ENCODE results near the gene RGS3.
"Not testable (repeated sequence)": the region's sequence is repeated elsewhere in the genome, so short reads cannot be mapped to it uniquely, and the experiment has no call there.

The RGS3 gene

GRCh38 chr9:113480612-113481011 lies 17.1 kb downstream of the RGS3 start:
- H3K4me3 ChIP-seq (ENCODE audit: low read length) = no peak overlapping the region
- peaks cover 6% of the 10 kb centered on the region for H3K27me3 ChIP-seq (ENCODE audit: control insufficient read depth, insufficient read depth, low read length)
- H3K36me3 ChIP-seq (ENCODE audit: insufficient read depth, low read length) = no peaks in the 10 kb centered on the region
- H3K4me1 ChIP-seq (ENCODE audit: control insufficient read depth, insufficient read depth, low read length) = peaks cover 11% of the 10 kb centered on the region
- no peak overlapping the region for H3K4me2 ChIP-seq (ENCODE audit: low read length)
- no peaks in the 10 kb centered on the region for H3K9me3 ChIP-seq (replicated peaks; ENCODE audit: low read length)
- no peak overlapping the region for H3K9ac ChIP-seq (ENCODE audit: low read depth, low read length)

DNA sequence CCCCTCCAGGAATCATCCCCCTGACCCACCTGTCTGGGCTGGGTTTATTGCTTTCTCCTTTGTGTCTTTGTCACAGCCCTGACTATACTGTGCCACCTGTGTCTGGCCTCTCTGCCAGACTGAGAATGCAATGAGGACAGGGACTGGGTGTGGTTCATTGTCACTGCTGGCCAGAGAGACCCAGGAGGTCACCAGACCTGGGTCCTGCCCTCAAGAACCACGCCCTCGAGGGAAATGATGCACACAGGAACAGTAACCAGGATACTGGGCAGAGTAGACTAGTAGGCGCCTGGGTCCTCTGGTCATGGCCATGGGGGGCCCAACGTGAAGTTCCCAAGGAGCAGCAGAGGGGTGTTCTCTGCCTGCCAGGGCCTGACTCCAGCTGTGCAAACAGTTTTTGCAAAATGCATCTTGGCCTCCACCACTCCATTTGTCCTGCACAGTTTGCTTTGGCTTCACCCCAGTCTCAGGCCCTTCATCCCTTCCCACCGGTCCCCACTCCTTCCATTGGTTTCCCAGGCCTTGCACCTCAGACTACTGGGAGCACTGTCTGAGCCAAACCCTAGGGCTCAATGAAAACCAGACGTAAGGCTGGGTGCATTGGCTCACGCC lies 17.8 kb downstream of the RGS3 start:
- Histone ChIP-seq H3K27me3 (ENCODE audit: control insufficient read depth, insufficient read depth, low read length) (peaks cover 6% of the 10 kb centered on the region), H3K9ac (ENCODE audit: low read depth, low read length) (no peak overlapping the region), H3K4me3 (ENCODE audit: low read length) (no peak overlapping the region)

DNA sequence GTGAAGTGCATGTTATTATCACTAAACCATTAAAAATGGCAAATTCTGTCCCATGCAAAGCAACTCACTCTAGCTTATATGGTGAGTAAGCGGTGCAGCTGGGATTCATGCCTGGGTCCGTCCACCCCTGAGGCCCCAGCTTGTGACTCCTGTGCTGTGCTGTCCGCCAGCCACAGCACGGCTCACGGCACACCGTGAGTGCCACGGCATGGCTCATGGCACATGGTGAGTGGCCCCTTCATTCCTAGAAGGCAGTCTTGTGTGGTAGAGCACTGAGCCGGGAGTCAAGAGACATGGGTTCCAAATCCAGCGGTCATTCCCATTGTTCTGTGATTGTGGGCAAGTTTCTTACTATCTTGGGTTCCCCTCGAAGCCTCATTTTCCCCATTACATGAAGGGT lies 18.8 kb downstream of the RGS3 start:
- no peaks in the 10 kb centered on the region for H3K9me3 ChIP-seq (replicated peaks; ENCODE audit: low read length)
- no peak overlapping the region for H3K9ac ChIP-seq (ENCODE audit: low read depth, low read length)
- H3K27me3 ChIP-seq (ENCODE audit: control insufficient read depth, insufficient read depth, low read length) = peaks cover under 1% of the 10 kb centered on the region
- peaks cover 14% of the 10 kb centered on the region for H3K4me1 ChIP-seq (ENCODE audit: control insufficient read depth, insufficient read depth, low read length)
- H3K4me3 ChIP-seq (ENCODE audit: low read length) = no peak overlapping the region
- H3K4me2 ChIP-seq (ENCODE audit: low read length) = no peak overlapping the region
- H3K36me3 ChIP-seq (ENCODE audit: insufficient read depth, low read length) = no peaks in the 10 kb centered on the region

More for the DNA sequence above, 17.8 kb downstream of the RGS3 start:
- H3K4me2 ChIP-seq (ENCODE audit: low read length) = no peak overlapping the region
- H3K36me3 ChIP-seq (ENCODE audit: insufficient read depth, low read length) = no peaks in the 10 kb centered on the region
- no peaks in the 10 kb centered on the region for H3K9me3 ChIP-seq (replicated peaks; ENCODE audit: low read length)
- peaks cover 14% of the 10 kb centered on the region for H3K4me1 ChIP-seq (ENCODE audit: control insufficient read depth, insufficient read depth, low read length)

GRCh38 chr9:113482991-113483675 lies 19.6 kb downstream of the RGS3 start:
- Histone ChIP-seq H3K36me3 (ENCODE audit: insufficient read depth, low read length) (no peaks in the 10 kb centered on the region), H3K9ac (ENCODE audit: low read depth, low read length) (no peak overlapping the region)

DNA sequence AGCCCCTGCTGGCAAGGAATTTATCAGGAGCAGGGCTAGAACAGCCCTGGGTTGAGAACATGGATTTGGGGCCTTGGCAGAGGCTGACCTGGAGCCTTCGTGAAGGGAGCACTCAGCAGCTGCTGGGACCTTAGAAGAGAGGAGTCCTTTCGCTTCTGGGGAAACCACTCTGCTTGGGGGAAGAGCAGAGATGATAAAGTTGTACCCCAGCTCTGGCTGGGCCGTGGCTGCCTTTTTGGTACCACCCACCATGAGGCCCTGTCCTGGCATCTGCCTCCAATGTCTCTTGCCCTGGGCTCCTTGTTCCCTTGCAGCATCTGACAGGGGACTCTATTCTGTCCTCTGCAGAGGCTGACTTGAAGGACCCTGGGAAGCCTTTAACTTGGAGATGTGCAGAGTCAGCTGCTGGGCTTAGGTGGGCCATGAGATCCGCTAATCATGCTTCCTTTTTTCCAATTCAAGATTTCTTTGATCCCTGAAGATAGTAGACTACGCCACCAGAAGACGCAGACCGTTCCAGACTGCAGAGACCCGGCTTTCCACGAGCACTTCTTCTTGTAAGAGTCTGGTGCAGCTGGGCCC lies 20.2 kb downstream of the RGS3 start:
- Histone ChIP-seq H3K27me3 (ENCODE audit: control insufficient read depth, insufficient read depth, low read length) (no peaks in the 10 kb centered on the region), H3K4me2 (ENCODE audit: low read length) (no peak overlapping the region), H3K4me1 (ENCODE audit: control insufficient read depth, insufficient read depth, low read length) (peaks cover 21% of the 10 kb centered on the region), H3K9ac (ENCODE audit: low read depth, low read length) (no peak overlapping the region), H3K36me3 (ENCODE audit: insufficient read depth, low read length) (no peaks in the 10 kb centered on the region), H3K4me3 (ENCODE audit: low read length) (no peak overlapping the region), H3K9me3 (replicated peaks; ENCODE audit: low read length) (no peaks in the 10 kb centered on the region)

More at GRCh38 chr9:113482991-113483675, 19.6 kb downstream of the RGS3 start:
- H3K9me3 ChIP-seq (replicated peaks; ENCODE audit: low read length) = no peaks in the 10 kb centered on the region
- no peaks in the 10 kb centered on the region for H3K27me3 ChIP-seq (ENCODE audit: control insufficient read depth, insufficient read depth, low read length)
- H3K4me3 ChIP-seq (ENCODE audit: low read length) = no peak overlapping the region
- peaks cover 15% of the 10 kb centered on the region for H3K4me1 ChIP-seq (ENCODE audit: control insufficient read depth, insufficient read depth, low read length)
- no peak overlapping the region for H3K4me2 ChIP-seq (ENCODE audit: low read length)

GRCh38 chr9:113484258-113484730 lies 20.8 kb downstream of the RGS3 start:
- Histone ChIP-seq H3K9ac (ENCODE audit: low read depth, low read length) (no peak overlapping the region), H3K9me3 (replicated peaks; ENCODE audit: low read length) (no peaks in the 10 kb centered on the region), H3K36me3 (ENCODE audit: insufficient read depth, low read length) (no peaks in the 10 kb centered on the region), H3K4me2 (ENCODE audit: low read length) (no peak overlapping the region), H3K27me3 (ENCODE audit: control insufficient read depth, insufficient read depth, low read length) (no peaks in the 10 kb centered on the region), H3K4me1 (ENCODE audit: control insufficient read depth, insufficient read depth, low read length) (peaks cover 22% of the 10 kb centered on the region), H3K4me3 (ENCODE audit: low read length) (no peak overlapping the region)

DNA sequence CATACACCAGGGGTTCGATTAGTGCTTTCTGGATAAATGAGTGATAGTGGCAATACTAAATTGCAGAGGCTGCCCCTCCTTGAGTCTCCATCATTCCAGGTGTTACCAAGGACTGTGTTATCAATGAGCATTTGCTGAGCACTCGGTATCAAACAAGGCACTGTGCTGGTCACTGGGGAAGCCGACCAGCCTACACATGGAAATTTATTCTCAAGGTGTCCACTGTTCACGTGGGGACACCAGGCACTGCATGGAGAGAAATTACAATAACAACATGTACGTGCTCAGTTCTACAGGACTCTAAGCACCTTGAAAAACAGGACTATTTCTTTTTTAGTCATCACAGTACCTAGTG lies 22.2 kb downstream of the RGS3 start:
- Histone ChIP-seq H3K27me3 (ENCODE audit: control insufficient read depth, insufficient read depth, low read length) (no peaks in the 10 kb centered on the region), H3K9ac (ENCODE audit: low read depth, low read length) (no peak overlapping the region), H3K36me3 (ENCODE audit: insufficient read depth, low read length) (no peaks in the 10 kb centered on the region), H3K4me2 (ENCODE audit: low read length) (no peak overlapping the region), H3K4me3 (ENCODE audit: low read length) (no peak overlapping the region), H3K4me1 (ENCODE audit: control insufficient read depth, insufficient read depth, low read length) (peaks cover 22% of the 10 kb centered on the region), H3K9me3 (replicated peaks; ENCODE audit: low read length) (no peaks in the 10 kb centered on the region)

DNA sequence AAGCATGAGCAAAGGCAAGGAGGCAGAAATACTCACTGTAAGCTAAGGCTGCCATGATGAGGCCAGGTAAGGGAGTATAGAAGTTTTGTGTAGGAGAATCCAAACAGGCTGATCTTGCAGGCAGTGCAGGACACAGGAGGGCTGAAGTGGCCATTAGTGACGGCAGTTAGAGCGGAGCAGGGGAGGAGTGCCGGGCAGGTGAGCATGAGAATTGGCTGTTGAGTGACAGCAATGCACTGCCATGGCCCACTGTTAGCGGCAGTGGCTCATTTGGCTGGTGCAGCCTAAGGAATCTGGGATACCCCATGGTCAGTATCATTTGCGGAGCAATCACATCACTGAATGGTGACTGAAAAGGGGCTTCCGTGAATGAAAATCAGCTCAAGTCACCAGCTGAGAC lies 22.8 kb downstream of the RGS3 start:
- H3K4me1 ChIP-seq (ENCODE audit: control insufficient read depth, insufficient read depth, low read length) = peaks cover 22% of the 10 kb centered on the region
- H3K9ac ChIP-seq (ENCODE audit: low read depth, low read length) = no peak overlapping the region
- H3K36me3 ChIP-seq (ENCODE audit: insufficient read depth, low read length) = no peaks in the 10 kb centered on the region
- H3K27me3 ChIP-seq (ENCODE audit: control insufficient read depth, insufficient read depth, low read length) = no peaks in the 10 kb centered on the region
- no peak overlapping the region for H3K4me2 ChIP-seq (ENCODE audit: low read length)
- H3K9me3 ChIP-seq (replicated peaks; ENCODE audit: low read length) = no peaks in the 10 kb centered on the region
- no peak overlapping the region for H3K4me3 ChIP-seq (ENCODE audit: low read length)

GRCh38 chr9:113488071-113488470 lies 24.5 kb downstream of the RGS3 start:
- Histone ChIP-seq H3K4me1 (ENCODE audit: control insufficient read depth, insufficient read depth, low read length) (peaks cover 33% of the 10 kb centered on the region), H3K4me3 (ENCODE audit: low read length) (no peak overlapping the region), H3K9ac (ENCODE audit: low read depth, low read length) (no peak overlapping the region), H3K9me3 (replicated peaks; ENCODE audit: low read length) (no peaks in the 10 kb centered on the region), H3K27me3 (ENCODE audit: control insufficient read depth, insufficient read depth, low read length) (no peaks in the 10 kb centered on the region), H3K36me3 (ENCODE audit: insufficient read depth, low read length) (no peaks in the 10 kb centered on the region), H3K4me2 (ENCODE audit: low read length) (no peak overlapping the region)

- H3K9ac ChIP-seq (ENCODE audit: low read depth, low read length) = no peak overlapping the region
- no peak overlapping the region for H3K4me2 ChIP-seq (ENCODE audit: low read length)
- H3K4me1 ChIP-seq (ENCODE audit: control insufficient read depth, insufficient read depth, low read length) = peaks cover 37% of the 10 kb centered on the region
- H3K27me3 ChIP-seq (ENCODE audit: control insufficient read depth, insufficient read depth, low read length) = no peaks in the 10 kb centered on the region
- H3K4me3 ChIP-seq (ENCODE audit: low read length) = no peak overlapping the region
- H3K9me3 ChIP-seq (replicated peaks; ENCODE audit: low read length) = no peaks in the 10 kb centered on the region
- H3K36me3 ChIP-seq (ENCODE audit: insufficient read depth, low read length) = no peaks in the 10 kb centered on the region
Measured at GRCh38 chr9:113488490-113488889, 25.0 kb downstream of the RGS3 start.

GRCh38 chr9:113491147-113491546 lies 27.6 kb downstream of the RGS3 start:
- not testable (repeated sequence) for H3K9ac ChIP-seq (ENCODE audit: low read depth, low read length); H3K36me3 ChIP-seq (ENCODE audit: insufficient read depth, low read length); H3K4me3 ChIP-seq (ENCODE audit: low read length); H3K27me3 ChIP-seq (ENCODE audit: control insufficient read depth, insufficient read depth, low read length); H3K9me3 ChIP-seq (replicated peaks; ENCODE audit: low read length); H3K4me2 ChIP-seq (ENCODE audit: low read length)
- H3K4me1 ChIP-seq (ENCODE audit: control insufficient read depth, insufficient read depth, low read length) = peaks cover 24% of the 10 kb centered on the region

Data from skeletal muscle satellite cell (primary cell).